GM04503 (cell line): Measurements from ENCODE around the gene KIF3C.
"Not testable (repeated sequence)": the region's sequence is repeated elsewhere in the genome, so short reads cannot be mapped to it uniquely, and the experiment has no call there.

Experiments used
- DNase-seq: peaks from one replicate; pipeline ENCODE4 v3.0.0-alpha.2; 2012; ENCODE audit warnings: low read depth

KIF3C gene

DNA sequence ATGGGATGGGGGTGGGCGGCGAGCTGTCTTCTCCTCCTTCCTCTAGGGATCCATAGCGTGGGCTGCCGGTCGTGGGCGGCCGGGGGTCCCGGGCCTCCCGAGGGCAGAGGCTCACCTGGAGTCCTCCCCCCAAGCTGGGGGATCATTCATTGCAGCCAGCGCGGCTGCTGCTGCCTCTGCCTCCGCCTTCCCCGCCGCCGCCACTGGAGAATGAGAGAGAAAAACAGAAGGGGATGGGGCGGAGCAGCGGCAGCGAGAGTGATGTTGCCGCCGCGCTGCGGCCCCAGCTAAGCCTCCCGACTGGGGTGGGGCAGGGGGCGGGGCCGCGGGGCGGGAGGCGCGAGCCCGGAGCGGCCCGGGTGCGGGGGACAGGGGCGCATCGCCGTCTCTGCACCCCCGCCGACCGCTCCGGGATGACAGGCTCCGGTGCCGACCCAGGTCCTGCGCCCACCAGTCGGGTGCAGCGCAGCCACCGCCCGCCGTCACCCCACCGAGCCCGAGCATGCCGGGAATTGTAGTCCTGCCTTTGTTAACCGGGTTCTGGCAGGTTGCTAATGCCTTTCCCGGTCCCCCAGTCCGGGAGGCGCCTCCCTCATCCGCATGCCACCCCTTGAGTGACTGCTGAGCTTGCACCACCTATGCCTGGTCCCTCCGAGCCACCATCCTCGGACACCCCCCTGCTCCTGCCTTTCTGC lies at the start of gene KIF3C:
TSS of gene KIF3C (minus strand) at position 225 of the 695 bp plus-strand sequence. CDS start 580 bp downstream, outside the sequence.
- DNase-seq: no peak

DNA sequence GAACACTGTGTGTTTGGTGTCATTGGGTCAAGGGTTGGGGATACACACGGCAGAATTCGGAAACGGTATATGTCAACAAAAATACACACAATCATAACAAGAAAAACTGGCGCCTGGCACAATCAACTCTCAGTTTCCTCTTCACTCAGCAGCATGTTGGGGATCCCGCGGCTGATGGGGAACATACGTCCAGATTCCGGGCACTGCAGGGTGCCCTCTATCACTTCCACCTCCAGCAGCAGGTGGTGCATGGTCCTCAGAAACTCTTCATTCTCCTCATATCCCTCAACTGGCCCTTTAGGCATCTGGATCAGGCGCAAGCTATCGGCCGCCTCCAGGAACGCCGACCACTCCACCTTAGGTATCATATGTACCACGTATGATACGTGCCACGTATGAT lies 45.8 kb upstream of the KIF3C start:
- DNase-seq: not testable (repeated sequence)

DNA sequence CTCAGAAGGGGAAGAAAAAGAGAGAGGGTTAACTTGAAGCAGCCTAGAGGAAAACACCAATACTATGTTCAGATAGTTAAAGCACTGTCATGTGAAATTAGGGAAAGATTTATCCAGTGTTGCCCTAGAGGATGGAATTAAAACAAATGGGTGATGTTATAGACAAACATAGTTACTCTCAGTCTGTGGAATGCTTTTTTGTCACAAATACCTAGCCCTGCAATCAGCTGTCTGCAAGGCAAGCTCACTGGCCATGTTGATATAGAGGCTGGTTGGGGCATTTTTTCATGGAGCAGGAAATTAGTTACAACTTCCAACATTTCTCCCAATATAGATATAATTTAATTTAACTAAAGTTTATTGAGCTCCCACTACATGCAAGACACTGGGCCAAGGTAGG lies 43.2 kb upstream of the KIF3C start:
- DNase-seq: no peak

DNA sequence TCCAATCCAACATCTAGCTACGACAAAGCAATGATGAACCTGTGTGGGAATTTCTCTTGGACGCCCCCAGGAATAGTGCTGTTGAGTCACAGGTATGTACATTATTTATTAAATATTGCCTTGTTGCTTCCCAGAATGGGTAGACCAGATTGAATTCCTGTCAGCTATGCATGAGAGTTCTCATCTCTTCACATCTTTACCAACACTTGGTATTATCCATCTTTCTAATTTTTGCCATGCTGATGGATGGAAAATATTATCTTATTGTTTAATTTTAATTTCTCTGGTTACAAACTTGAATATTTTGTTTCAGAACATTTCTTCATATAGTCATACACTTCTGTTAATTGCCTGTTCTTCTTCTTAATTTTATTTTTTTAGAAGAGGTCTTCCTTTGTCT lies 42.0 kb upstream of the KIF3C start:
- no peak for DNase-seq

DNA sequence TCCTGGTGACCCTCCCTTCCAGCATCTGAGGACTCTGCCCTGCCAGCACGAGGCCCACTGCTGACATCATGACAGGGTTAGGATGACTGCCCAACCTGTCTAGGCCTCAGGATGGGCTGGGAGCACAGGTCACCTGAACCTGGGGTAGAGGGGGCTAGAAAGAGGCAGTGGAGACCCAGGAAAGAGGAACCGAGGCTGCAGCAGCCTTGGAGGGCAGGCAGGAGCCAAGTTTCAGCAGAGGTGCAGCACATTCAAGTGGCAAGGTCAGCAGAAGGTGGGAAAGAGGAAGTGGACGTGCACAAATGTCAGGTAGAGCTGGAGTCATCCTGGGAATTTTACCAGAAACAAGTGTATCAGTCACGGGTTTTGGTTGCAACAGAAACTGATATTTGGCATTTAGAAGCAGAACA lies 37.9 kb upstream of the KIF3C start:
- DNase-seq: no peak

- no peak for DNase-seq
Observed at GRCh38 chr2:26018184-26019055, 36.1 kb upstream of the KIF3C start.

GRCh38 chr2:26017464-26018183 lies 35.3 kb upstream of the KIF3C start:
- no peak for DNase-seq

DNA sequence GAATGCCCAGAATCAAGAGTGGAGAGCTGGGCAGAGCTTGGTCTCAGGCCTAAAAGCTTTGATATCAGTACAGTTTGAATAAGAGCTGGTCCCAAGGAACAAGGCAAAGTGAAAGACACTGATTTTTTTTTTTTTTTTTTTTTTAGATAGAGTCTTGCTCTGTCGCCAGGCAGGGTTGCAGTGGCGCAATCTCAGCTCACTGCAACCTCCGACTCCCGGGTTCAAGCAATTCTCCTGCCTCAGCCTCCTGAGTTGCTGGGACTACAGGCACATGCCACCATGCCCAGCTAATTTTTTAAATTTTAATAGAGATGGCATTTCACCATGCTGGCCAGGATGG lies 34.4 kb upstream of the KIF3C start:
- not testable (repeated sequence) for DNase-seq

DNA sequence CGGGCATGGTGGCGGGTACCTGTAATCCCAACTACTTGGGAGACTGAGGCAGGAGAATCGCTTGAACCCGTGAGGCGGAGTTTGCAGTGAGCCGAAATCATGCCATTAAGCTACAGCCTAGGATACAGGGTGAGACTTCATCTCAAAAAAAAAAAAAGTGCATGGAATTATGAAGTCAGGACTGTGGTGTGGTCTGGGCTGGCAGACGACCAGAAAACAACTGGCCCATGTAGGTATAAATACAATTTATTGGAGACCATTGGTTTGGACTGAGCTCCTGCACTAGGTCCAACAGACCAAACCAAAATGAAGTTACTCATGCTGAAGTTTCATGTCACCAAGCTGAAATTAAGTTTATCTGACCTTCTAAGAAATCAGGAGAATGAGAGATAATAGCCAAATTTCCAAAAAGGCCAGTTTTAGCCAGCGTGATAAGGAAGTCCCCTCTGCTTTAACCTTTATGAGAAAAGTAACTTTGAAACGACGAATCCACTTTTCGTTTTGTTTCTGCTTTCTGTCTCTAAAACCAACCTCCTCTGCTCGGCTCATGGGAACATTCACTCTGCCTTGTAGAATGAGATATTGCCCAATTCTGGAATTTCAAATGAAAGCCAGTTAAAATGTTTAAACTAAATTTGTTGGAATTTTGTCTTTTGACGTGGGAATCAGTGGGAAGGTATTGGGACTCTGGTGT lies 33.9 kb upstream of the KIF3C start:
- no peak for DNase-seq

GRCh38 chr2:26013668-26014067 lies 31.4 kb upstream of the KIF3C start:
- no peak for DNase-seq

DNA sequence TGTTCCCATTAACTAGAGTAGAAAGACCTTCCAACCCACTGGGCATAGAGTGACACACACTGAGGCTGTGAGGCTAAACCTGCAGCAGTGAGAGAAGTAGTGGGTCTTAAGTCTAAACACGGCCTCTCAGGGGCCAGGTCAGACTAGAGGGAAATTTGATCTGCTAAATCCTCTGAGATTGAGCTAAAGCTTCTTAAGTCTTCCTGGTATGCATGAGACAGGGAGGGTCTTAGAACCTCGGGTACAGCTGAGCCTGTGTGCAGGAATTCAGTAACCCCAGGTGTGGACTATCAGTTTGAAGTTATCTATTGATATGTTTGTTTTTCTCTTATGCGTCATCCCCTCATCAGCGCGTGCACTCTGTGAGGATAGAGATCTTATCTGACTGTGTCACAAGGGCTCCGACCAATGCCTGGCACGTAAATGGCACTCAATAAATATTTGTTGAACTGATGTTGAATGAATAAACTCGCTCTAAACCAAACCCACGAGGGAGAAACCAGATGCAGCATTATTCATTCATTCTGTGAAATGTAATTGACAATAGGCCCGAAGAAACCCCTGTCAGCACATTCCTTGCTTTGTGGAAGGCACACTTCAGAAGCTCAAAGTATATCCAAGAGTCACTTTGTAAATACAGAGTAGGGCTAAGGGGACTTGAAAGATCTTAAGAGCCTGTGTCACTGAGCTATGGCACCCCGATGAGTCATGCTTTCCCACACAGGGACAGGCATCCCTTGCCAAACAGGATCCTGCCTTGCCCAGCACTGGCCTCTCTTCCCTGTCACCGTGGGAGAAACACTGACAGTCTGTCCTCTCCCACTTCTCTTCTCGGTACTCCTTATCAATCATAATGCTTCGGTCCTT lies 29.9 kb upstream of the KIF3C start:
- no peak for DNase-seq

DNA sequence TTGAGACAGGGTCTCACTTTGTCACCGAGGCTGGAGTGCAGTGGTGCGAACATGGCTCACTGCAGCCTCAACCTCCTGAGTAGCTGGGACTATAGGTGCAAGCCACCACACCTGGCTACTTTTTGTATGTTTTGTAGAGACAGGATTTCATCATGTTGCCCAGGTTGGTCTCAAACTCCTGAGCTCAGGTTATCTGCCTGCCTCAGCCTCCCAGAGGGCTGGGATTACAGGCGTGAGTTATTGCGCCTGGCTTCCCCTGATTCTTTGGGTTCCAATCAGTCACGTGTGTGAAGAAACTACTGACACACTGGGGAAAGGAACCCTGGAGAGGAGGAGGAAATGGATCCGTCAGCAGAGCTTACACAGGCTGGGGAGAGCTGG lies 29.3 kb upstream of the KIF3C start:
- DNase-seq: no peak

GRCh38 chr2:26010943-26011342 lies 28.6 kb upstream of the KIF3C start:
- no peak for DNase-seq

GRCh38 chr2:26009567-26009963 lies 27.3 kb upstream of the KIF3C start:
- DNase-seq: no peak

GRCh38 chr2:26008851-26009566 lies 26.7 kb upstream of the KIF3C start:
- DNase-seq: peak; percentile 77

DNA sequence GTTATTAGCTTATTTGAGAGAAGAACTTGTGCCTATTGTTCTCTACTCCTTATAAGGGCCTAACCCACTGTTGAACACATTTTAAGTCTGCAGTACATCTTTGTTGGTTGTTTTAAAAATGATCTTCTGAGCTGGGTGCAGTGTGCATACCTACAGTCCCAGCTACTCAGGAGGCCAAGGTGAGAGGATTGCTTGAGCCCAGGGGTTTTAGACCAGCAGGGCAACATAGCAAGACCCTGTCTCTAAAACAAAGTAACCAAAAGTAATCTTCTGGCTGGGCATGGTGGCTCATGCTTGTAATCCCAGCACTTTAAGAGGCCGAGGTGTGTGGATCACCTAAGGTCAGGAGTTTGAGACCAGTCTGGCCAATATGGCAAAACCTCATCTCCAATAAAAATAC lies 25.8 kb upstream of the KIF3C start:
- DNase-seq: no peak

DNA sequence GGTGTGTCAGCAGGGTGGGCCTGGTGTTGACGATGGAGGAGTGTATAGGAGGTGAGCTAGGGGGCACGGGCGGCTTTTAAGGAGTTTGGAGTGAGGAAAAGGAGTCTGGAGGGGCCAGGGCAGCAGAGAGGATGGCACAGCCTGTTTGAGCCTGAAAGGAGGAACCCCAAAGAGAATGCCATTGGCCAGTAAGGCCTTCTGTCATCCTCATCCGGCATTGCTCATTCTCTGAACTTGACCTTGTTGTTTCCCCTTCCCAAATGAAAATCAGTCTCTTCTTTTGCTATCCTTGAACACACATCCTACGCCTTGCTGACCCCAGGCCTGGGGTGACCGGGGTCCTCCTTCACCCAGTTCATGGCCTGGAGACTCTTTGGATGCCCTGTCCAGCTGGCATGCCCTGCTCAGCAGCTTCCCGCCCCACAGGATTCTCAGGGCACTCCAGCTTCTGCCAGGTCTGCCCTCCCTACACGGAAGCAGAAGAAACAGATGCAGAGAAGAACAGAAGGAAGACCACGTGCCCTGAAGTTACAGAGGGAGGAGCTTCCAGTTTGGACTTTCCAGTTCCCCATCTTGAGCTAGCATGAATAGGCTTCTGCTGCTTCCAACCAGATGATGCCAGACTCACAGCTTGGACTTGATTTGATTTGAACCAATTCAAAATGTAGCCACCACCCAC lies 20.5 kb upstream of the KIF3C start:
- no peak for DNase-seq

DNA sequence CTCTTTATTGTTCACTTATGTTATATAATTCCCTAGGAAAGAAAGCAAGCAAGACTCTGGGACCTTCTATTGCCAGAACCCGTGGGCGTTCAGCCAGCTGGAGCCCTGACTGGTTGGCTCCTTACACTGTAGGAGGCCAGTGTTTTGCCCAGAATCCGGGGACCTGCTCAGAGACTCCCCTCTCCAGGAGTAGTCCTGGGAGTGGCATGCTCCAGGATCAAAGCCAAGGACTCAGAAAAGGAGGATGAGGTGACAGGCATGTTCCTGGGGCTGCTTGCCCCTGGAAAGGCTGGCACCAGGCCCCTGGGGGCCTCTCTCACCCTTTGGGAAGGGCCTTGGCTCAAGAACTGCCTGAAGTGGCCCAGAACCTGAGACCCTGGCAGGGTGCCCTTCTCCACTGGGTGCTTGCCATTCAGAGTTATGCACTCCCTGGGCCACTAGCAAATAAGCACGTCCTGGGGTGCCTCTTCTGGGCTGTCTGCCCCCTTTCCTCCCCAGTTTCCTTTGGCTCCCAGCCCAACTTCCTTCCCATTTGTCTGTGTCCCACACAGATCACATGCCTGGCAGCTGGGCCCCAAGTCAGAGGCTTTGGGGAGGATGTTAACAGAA lies 19.6 kb upstream of the KIF3C start:
- DNase-seq: no peak

- DNase-seq: no peak
Observed at GRCh38 chr2:26000561-26001082, 18.3 kb upstream of the KIF3C start.
